ENCODE results near the gene NRCAM.
"Not testable (repeated sequence)": the region's sequence is repeated elsewhere in the genome, so short reads cannot be mapped to it uniquely, and the experiment has no call there.

NRCAM gene

DNA sequence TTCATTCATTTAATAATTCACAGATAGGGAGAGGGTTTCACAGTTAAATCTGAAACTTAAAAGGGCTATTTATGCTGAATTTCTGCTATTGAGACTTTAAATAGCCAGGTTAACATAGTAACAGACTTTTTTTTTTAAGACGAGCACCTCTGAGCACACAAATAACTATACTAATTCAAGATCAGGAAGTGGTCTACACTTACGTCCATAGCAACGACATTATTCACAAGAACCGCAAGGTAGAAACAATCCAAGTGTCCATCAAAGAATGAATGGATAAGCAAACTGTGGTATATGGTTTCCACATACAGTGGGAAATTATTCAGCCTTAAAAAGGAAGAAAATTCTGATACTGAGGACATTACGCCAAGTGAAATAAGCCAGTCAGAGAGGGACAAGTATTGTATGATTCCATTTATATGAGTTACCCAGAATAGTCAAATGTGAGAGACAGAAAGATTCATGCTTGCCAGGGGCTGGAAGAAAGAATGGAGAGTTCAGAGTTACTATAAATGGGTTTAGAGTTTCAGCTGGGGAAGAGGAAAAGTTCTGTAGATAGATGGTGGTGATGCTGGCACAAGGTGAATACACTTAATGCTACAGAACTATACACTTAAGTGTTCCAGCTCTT is 185.7 kb downstream of the NRCAM start:
- DNase-seq: no peak

DNA sequence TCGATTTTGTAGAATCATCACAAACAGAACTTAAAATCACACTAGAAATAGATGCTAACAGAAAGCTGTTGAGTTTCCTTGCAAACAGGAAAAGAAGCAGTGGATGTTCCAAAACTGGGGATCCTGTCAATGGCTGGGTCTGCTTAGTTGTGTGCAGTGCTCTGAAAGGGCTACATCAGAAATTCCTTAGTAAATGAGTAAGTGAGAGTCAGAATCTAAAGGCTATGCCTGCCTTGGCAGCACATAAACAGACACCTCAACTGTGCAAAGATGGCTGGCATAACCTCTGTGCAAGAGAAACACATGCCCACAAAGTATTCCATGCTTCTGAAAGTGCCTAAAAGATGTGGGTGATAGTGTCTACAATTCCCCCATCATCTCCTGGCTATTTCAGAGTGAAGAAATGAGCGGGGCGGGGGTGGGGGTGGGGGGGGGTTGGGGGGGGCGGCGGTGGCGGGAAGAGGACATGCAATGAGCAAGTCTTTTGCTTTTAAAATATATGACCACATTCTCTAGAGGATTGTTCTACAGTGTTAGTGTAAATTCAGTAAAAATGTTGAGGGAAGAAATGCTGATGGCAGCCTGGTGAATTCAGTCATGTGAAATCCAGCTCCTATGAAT is 187.9 kb downstream of the NRCAM start:
- no peak for DNase-seq

DNA sequence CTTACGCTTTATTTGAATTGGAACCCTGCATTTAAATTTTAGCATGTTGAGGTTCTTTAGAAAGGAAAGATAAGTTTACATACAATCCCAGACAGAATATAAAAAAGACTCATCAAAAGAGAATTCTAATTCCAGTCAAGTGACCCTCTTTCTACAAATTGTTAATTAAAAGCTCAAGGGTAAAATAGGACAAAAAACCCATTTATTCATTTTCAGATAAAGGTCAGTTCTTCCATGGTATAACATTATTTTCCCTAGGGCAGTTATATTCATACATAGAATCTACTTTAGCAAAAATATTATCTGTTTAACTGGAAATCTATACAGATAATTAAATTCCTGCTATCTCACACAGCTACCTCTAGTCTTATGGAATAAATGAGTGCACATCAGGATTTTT is 188.6 kb downstream of the NRCAM start:
- no peak for DNase-seq

DNA sequence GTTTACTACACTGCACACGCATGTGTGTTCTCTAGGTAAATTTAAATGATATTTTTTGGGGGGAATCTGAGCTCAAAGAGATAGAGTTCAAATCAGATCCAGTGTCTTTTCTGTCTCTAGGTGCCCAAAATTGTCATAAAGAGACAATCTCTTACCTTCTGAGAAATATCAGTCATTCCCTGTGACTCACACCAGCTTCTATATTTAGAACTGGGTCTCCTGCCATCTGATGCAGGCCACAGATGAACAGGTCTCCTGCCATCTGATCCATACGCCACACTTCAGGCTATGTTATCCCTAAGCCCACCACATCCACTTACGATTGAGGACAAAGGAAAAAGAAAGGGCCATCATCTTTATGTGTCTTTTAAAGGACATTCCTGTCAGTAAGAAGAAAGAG is 189.7 kb downstream of the NRCAM start:
- DNase-seq: no peak

DNA sequence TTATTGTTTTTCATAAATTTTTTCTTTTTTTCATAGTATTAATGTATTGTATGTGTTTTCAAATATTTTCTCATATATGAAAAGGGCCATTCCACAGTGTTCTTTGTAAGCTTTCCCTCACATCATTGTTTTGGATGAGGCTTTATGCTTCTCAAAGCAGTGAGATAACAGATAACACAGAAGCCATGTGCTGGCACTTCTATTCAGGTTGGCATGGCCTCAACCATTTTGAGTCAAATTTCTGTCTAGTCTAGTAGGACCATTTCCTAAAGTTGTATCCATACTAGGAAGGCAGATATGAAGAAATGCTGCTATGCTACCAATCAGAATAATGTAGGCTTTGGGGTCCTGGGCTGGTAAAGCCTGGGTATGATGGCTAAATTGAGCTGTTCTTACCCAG is 190.2 kb downstream of the NRCAM start:
- DNase-seq: no peak

DNA sequence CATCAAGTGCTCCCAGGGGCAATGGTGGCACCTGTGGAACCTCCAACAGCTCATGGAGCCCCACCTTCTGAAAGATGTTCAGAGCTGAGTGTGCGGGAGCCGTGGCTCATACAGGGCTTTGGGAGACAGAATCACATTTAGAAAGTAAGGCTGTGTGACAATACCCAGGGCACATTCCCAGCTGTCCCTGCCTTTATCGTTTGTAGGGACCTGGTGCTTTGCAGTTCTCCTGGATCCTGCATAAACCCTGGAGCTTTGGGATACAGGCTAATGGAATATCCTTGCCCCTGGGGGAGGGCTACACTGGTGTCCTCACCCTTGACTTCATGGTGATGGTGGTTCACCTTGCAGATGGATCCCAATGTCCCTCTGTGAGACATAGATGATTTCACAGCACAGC is 191.2 kb downstream of the NRCAM start:
- DNase-seq: no peak

DNA sequence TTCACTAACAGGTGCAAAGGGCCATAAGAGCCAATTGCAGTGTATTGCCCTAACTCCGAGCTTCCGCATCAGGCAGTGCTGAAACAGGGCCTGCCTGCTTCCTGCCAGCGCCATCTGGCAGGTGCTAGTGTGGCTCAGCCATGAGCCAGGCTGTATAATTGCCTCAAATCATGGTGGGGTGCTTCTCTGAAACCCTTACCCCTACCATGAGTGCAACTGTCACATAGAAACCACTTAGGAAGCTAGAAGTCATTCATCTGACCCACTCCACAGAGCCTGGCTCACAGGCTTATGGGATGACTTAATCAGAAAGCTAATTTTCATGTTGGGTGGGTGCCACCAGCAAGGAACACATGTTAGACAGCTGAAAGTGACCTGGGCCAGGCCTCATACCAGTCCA is 192.8 kb downstream of the NRCAM start:
- no peak for DNase-seq

DNA sequence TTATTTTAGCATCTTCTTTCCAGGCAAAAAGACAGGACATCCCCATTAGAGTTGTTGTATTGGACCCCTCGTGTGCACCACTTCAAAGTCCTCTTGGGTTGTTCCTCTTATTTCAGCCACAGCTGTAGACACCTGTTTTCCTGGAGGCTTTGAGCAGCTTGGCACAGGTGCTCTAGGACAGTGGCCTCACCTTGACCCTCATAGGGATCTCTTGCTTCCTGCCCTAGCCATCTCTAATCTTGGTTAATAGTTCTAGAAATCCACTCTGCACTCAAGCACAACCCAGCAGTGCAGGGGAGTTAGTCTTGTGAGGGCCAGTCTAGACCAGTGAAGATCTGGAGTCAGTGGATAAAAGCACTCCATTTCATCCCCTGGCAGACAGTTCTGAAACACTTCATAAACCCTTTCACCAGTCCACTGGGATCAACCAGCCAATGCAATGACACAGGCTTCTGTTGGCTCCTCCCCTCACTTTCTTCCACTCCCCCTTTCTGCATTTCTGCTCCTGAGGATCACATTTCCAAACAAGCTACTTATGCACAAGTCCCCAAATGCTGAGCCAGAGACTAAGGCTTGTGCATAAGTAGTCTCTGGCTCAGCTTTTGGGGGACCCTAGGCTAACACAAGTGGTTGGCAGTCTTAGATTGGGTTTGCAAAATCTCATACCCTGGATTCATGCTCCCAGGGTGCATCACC is 194.5 kb downstream of the NRCAM start:
- no peak for DNase-seq

DNA sequence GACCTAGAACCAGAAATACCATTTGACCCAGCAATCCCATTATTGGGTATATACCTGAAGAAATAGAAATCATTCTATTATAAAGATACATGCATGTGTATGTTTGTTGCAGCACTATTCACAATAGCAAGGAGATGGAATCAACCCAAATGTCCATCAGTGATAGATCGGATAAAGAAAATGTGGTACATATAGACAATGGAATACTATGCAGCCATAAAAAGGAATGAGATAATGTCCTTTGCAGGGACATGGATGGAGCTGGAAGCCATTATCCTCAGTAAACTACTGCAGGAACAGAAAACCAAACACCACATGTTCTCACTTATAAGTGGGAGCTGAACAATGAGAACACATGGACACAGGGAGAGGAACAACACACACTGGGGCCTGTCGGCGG is 196.8 kb downstream of the NRCAM start:
- DNase-seq: not testable (repeated sequence)

DNA sequence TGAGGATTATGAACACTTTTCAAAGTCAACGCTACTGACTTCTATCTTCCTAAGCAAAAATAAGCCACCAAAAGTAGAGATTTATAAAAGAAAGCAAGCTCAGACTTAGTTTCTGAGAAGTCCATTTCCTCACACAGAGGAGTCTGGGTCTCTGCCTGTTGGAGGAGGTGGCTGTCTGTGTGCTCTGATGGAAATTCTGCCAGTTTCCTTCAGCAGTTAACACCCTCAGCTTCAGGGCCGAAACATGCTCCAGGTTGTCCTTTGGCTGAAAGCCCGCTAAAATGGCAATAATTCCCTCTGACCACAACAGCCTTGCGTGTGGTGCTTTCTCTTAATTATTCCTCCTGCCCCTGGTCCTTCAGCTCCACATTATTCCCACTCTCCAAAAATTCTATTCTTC is 198.3 kb downstream of the NRCAM start:
- DNase-seq: no peak

DNA sequence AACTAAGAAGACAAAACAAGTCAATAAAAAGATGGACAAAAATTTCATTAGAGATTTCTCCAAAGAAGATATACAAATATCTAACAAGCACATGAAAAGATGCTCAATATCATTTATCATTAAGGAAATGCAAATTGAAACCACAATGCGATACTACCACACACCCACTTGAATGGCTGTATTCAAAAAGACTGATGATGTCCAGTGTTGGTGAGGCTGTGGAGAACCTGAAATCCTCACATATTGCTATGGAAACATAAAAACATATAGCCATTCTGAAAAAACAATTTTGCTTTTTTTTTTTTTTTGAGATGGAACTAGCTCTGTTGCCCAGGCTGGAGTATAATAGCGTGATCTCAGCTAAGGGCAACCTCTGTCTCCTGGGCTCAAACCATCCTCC is 202.0 kb downstream of the NRCAM start:
- no peak for DNase-seq

DNA sequence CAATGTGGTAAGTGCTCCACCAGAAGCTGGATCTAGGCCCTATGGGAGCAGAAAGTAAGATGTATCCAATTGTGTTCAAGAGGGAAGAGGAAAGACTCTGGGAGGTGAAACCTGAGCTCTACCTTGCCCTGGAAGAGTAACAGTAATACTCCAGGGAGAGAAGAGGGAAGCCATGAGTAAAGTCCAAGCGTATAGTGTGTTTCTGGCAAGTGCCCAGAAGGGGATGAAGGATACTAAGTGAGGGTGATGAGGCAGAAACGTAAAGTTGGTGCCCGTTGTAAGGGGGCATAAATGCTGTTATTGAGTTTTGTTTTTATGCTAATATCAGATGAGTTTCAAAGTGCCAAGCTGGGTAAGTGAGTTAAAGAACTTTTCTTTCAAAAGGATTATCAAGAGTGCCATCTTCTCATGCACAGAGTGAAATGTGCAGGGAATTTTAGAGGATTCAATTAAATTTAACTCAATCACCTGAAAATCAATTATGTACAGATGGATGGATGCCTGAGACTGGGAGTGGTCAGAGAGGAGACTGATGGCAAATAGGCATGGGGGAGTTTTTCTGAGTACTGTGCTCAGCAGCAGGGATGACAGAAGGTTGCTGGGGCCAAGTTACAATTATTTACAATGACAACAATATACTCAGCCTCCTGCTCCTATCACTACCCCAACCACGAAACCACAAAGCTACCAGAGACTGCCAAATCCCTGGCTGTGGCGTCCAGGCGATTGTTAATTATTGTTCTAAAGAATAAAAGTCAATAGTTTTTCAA is 202.8 kb downstream of the NRCAM start:
- DNase-seq: no peak

DNA sequence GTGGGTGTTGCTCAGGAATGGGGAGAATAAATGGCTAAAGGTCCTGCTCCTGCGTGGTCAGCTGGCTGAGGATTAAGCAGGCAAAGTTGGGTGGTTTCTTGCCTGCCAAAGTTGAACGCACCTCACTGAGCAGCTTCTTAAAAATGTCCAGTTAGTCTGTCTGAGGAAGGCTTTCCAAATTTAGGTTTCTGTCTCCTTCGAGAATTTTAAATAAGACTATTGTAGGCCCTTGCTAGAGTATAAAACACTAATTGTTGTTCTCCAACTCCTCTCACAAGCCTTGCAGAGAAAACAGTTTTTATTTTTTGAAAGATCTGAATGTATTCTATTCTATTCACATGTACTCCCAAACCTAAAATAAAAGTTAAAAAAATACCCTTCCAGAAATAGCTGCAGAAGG is 204.1 kb downstream of the NRCAM start:
- DNase-seq: no peak

DNA sequence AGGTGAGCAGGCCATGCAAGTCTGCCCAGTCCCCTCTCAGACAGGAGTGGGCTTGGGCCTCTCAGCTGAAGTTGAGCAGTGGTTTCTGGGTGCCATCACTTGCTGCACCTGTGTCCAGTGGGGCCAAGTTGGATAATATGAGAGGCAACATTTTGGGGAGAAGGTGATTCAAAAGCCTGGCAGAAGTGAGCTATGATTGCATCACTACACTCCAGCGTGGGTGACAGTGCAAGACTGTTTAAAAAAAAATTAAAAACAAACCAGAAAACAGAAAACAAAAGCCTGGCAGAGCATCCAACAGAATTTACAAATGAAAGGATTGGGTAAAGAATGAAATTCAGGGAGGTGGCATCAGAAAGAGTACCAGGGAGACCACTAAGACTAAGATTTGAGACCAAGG is 204.5 kb downstream of the NRCAM start:
- DNase-seq: no peak

DNA sequence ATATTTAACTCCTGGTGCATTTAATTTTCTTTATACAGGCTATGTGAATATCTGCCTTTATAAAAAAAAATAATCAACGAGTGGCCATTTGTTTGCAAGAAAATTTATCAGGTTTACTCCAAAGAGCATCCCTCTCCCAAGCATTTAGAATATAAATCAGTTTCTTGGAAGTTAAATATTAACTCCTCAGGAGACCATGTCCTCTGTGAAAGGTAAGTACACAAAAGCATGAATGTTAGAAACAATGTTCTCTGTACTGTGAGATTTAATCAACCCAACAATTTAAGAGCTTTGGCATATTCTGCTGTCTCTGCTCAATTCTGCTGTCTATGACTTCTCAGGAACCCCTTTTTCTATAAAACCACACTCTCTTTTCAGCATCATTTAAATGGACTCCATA is 206.8 kb downstream of the NRCAM start:
- DNase-seq: no peak

DNA sequence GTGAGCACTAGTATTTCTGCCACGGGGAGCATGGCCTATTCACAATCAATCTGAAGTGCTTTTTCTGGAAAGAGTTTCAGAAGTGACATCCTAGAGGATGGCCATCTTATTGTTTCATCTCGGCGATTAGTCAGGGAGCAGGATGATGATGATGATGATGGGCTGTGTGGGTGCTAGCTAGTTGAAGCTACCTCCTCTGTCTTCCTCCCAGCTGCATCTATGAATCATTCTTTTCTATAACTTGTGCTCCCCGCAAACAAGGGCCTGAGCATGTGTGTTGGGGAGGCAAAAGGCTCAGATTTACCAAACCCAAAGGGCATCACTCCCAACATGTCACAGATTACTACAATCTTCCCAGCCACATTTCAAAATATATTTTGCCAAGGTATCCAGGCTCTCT is 207.4 kb downstream of the NRCAM start:
- no peak for DNase-seq

DNA sequence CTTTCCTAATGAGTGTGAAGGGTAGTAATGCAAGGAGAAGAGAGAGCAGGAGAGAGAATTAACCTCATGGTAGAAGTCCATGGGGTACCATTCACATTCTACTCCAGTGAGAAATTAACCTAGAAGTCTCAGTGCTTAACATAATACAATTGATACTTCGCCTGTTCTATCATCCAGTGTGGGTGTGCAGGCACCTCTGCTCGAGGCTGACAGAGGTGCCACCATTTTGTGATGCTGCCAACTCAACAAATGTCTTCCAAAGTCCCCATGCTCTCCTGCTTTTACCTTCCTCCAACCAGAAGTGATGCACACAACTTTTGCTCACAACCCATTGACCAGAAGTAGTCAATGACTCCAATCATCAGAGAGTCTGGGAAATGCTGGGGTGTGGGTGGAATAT is 207.8 kb downstream of the NRCAM start:
- no peak for DNase-seq

DNA sequence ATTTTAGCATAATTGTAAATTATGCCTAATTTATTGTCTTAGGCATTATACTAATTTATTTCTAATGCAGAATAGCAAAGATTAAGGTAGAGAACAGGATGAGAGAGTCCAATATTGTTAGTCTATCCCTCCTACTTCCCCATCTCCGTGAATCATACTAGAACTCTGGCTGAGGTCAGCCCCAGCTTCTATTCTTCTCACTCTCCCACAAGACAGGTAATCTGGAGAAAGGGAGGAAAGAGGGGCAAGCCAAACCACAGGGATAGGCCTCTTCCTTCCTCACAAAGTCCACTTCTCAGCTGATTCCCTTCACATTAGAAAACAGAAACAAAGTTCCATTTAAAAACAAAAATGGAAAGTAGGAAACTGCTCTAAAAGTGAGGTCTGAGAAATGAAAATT is 208.6 kb downstream of the NRCAM start:
- no peak for DNase-seq

DNA sequence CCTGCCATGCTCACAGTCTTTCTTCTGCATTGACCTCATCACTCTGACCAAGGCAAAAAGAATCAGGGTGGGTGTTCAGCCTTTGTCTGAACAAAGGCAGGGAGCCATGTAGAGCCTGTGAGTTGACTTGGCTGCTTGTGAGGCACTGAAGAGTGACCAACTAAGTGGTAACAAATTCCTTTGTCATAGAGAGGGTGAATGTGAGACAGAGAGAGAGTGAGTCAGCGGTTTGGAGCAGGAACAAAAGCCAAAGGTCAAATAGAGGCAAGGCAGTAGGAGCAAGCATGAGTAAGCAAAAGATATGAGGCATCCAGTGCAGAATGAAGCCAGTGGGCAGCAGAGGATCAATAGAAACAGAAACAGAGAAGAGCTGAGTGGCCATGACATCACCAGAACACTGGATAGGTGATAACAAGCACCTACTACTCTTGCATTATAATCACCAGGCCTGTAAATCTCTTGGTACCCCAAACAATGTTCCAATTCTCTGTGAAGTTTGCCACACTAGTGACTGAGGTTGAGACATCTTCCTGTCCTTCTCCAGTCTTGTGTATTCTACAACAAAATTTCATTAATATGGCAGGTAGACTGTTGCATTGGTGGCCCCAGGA is 209.9 kb downstream of the NRCAM start:
- DNase-seq: no peak

DNA sequence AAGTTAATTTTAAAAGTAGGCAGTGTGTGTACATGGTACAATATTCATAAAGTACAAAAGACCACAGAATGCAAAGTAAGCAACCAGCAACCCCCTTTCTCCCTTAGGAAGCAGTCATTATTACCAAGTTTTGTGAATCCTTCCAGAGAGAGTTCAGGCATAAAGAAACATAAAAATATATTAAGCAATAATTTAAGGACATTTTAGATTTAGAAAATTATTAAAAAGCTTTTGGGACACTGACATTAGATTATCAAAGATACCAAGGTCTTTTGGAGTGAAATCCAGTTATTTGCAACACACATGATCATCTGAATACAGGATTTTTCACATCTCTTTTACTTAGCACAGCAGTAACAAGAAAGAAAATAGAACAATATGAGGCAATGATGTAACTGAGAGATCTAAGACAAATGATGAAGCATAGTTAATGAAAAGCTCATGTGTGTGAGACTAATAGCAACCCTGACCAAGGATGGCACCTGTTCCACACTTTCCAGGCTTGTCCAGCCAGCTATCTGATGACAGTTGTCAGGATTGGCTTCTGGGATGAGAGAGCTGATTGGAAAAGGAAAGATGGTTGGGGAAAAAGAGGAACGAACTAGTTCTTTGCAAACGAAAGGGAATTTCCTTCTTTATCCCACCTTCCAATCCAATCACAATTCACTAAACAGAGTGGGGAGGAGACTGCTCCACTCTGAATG is 210.6 kb downstream of the NRCAM start:
- DNase-seq: no peak

DNA sequence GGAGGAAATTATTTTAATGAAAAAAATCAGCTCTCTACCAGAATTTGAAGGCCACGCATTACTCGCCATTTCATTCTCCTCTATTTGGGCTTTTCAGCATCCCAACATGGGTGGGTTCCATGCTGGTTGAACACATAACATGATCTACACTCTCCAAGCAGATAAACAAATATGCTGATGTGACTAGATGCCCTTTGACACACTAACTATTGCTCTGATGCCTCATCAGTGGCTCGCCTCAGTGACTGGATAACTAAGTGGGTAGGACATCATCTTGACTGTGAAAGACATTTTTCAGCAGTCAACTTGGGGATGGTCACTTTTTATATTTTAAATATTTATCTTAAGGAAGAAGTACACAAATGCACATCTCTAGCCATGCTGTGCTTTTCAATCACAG is 212.1 kb downstream of the NRCAM start:
- DNase-seq: no peak

DNA sequence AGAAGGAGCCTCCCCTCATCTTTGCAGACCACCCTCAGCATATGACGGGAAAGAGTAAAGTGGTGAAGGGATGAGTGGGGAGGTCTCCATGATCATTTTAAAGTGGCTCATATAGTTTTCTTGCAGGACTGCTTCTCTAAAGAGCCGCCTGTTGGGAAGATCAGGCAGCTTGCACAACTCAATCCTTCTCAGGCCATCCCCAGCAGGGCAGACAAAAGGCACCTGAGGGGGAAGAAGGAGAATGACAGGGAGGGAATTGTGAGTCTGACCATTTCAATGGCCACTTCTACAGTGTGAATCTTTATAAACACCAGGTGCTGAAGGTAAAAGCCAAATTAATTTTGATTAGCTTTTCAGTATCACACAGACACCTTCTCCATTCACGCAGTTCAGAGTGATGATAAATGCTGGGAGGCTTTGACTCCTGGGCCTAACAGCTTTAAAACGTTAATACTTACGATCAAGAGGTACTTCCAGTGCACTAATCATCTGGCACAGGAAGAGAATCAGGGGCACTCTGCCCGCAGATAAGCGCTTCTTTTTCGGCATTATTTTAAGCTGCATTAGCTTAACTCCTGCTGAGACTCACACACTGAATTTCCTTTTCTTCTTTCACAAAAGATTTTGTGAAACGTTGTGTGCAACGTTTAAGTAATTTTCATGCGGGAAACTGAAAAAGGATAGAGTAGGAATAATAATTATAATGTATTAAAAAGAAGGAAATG is 216.6 kb downstream of the NRCAM start:
- no peak for DNase-seq
